Esophagus muscularis mucosa (tissue), 3 donors: Measurements from ENCODE around the gene TRIB2.

Experiments
- POLR2AphosphoS5 ChIP-seq, 2 donors: sonication (generic); formaldehyde crosslinking; IDR thresholded peaks; one replicate each; pipeline ENCODE4 v1.6.1; 2017; ENCODE audit warnings: antibody characterized with exemption in 2 of 2
- TF ChIP-seq, protein P1 (sequence below), 3 experiments: fragments of 200-600 bp in 2 of 3; fragments of 450-650 bp in 1 of 3; sonication (generic) in 2 of 3; IDR thresholded peaks; one replicate each; pipeline ENCODE4 v1.5.1; 2017 to 2019; ENCODE audit warnings: antibody characterized with exemption in 3 of 3, mild to moderate bottlenecking in 2 of 3, moderate library complexity in 1 of 3

- no peak for TF ChIP-seq POLR2AphosphoS5 (IDR thresholded peaks at IDR 0.05)
- TF ChIP-seq, protein P1, sequence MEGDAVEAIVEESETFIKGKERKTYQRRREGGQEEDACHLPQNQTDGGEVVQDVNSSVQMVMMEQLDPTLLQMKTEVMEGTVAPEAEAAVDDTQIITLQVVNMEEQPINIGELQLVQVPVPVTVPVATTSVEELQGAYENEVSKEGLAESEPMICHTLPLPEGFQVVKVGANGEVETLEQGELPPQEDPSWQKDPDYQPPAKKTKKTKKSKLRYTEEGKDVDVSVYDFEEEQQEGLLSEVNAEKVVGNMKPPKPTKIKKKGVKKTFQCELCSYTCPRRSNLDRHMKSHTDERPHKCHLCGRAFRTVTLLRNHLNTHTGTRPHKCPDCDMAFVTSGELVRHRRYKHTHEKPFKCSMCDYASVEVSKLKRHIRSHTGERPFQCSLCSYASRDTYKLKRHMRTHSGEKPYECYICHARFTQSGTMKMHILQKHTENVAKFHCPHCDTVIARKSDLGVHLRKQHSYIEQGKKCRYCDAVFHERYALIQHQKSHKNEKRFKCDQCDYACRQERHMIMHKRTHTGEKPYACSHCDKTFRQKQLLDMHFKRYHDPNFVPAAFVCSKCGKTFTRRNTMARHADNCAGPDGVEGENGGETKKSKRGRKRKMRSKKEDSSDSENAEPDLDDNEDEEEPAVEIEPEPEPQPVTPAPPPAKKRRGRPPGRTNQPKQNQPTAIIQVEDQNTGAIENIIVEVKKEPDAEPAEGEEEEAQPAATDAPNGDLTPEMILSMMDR (IDR thresholded peaks at IDR 0.05) = no peak
These were observed 47.7 kb upstream of the TRIB2 start for GRCh38 chr2:12669036-12669435.
